HL-60/S4 (cell line): ENCODE results near the gene GRHL1.

Source experiments
- in situ Hi-C: fragments of 300-500 bp; cut with MboI; formaldehyde crosslinking; loops from 2 replicates; pipeline ENCODE4 v1.14.3; 2022; ENCODE audit warnings: low sequenced_read_pairs

GRHL1 gene

GRCh38 chr2:9992427-9993187, 41.1 kb downstream of the GRHL1 start:
- in situ Hi-C loops = no loop called here

GRCh38 chr2:9993488-9994165, 42.1 kb downstream of the GRHL1 start:
- in situ Hi-C loops = no loop called here

DNA sequence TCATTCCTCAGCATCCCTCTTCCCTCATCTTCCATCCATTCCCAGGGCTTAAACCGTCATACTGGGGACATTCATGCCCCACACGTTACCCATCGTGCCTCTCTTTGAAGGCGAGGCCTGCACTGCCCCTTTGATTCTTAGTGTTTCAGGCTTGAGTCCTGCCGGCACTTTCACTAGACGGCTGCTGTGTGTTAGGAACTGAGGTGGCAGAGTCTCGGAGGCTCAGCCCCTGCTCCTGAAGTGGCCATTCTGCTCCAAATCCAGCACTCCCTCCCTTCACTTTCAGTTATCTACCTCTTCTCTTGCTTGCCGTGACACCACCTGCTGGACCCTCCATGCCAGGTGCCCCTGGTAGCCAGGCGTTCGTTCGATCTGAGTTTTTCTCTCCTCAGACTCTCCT, 43.0 kb downstream of the GRHL1 start:
- in situ Hi-C loops = no loop called here

DNA sequence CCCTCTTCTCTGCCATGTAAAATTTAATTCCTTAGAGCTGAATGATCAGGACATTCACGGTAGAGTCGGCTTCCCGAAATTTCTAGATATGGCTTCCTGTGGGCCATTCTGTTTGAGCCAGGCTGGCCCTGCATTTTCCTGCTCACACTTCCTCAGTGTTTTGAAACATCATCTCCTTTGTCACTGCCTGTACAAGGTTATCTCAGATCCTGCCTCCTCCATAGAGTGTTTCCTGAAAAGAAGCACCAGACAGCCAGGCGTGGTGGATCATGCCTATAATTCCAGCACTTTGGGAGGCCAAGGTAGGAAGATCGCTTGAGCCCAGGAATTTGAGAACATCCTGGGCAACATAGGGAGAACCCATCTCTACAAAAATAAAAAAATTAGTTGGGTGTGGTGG, 43.6 kb downstream of the GRHL1 start:
- in situ Hi-C loops = no loop called here

DNA sequence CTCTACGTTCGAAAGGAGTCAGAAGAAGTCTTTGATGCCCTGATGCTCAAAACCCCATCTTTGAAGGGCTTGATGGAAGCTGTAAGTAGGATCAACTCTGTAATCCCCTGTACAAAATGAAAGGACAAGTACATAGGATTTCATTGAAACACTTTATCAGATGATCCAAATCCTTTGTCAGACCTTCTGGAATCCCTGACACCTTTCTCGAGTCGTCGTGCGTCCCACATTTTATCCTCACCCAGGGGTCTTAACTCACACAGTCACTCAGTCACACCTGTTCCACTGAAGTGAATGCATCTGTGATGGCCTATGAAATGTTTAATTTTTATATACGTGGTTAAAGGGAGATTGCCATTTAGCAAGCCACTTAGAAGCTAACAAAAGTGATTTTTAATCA, 44.8 kb downstream of the GRHL1 start:
- in situ Hi-C loops = no loop called here

- in situ Hi-C loops = no loop called here
These were observed 46.4 kb downstream of the GRHL1 start for GRCh38 chr2:9997936-9998335.

GRCh38 chr2:9998916-9999654, 47.6 kb downstream of the GRHL1 start:
- in situ Hi-C loops = no loop called here

DNA sequence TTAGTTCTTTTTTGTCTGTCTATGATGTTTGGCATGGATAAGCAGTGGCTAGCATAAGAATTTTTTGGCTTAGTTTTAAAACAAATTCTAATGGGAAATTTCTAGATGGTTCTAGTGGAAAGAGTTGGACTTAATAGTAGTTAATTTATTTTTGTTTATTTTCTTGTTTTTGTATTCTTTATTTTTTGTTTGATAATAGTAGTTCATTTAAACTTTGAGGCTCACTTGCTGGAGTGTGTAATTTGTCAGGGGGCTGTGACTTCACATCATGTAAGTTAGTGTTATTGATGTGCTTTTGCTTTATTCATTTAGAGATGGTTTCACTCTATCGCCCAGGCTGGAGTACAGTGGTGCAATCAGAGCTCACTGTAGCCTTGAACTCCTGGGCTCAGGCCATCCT, 48.2 kb downstream of the GRHL1 start:
- in situ Hi-C loops = no loop called here

- in situ Hi-C loops = no loop called here
These were observed 49.0 kb downstream of the GRHL1 start for GRCh38 chr2:10000541-10000940.

DNA sequence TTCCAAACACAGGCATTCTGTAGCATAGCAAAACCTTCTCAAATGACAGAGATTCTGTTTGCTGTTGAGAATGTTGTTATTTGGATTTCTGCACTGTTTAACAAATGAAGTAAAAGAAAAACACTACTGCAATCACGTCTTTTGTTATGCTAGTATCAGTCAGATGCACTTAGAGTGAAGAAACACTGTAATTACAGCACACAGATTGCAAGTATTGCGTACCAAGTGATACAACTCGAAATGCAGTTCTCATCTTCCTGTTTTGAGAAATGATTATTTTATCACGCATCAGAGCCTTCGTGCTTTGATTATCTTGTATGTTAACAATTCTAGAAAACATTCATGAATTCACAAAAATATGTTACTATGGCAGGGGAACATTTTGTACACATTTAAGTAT, 50.1 kb downstream of the GRHL1 start:
- in situ Hi-C loops = no loop called here

DNA sequence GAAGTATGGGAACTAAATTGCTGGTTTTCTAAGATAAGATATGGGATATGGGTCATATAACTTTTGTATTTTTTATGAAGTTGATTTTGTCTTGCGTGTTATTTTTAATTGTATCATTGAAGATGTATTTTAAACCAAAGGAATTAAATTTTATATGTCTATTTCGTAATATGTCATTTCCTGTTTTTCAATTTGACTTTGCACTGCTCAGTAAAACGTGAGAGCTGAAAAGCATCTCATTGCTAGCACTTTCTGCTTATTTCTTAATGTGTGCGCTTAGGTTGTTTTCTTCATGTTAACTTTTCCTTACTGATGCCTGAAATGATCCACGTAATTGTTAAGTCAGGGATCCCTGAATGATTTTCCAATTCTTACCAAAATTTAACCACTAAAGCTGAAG, 50.6 kb downstream of the GRHL1 start:
- in situ Hi-C loops = no loop called here

- in situ Hi-C loops = no loop called here
These were observed 51.2 kb downstream of the GRHL1 start for GRCh38 chr2:10002681-10003080.

- in situ Hi-C loops = no loop called here
These were observed 52.0 kb downstream of the GRHL1 start for GRCh38 chr2:10003206-10004125.

- in situ Hi-C loops = no loop called here
These were observed 52.9 kb downstream of the GRHL1 start for GRCh38 chr2:10004401-10004800.

DNA sequence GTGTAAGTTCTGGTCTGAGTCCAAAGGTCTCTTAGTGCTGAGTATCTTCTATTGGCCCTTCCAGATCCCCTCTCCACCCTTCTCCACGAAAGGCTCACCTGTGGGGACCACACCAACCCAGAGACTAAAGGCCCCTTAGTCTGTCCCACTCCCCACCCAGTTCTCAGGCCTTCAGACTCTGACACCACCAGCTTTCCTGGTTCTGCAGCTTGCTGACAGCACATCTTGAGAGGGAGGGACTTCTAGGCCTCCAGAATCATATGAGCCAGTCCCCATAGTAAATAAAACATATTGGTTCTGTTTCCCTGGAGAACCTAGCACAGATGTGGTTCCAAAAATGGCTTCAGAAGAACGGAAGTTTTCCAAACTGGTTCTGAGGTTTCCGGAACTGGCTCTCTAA, 53.3 kb downstream of the GRHL1 start:
- in situ Hi-C loops = no loop called here

DNA sequence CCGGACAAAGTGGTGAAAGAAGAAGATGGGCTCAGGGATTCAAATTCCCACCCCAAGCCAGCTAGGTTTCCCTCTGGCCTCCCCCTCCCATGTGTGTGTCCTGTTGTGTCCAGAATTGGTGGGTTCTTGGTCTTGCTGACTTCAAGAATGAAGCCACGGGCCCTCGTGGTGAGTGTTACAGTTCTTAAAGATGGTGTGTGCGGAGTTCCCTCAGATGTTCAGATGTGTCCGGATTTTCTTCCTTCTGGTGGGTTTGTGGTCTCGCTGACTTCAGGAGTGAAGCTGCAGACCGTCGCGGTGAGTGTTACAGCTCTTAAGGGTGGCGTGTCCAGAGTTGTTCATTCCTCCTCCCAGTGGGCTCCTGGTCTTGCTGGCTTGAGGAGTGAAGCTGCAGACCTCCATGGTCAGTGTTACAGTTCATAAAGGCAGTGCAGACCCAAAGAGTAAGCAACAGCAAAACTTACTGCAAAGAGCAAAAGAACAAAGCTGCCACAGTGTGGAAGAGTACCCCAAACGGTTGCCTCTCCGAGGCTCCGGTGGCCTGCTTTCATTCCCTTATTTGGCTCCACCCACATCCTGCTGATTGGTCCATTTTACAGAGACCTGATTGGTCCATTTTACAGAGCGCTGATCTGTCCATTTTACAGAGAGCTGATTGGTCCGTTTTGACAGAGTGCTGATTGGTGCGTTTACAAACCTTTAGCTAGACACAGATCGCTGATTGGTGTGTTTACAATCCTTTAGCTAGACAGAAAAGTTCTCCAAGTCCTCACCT, 54.2 kb downstream of the GRHL1 start:
- in situ Hi-C loops = no loop called here

GRCh38 chr2:10006236-10007161, 55.0 kb downstream of the GRHL1 start:
- in situ Hi-C loops = no loop called here

DNA sequence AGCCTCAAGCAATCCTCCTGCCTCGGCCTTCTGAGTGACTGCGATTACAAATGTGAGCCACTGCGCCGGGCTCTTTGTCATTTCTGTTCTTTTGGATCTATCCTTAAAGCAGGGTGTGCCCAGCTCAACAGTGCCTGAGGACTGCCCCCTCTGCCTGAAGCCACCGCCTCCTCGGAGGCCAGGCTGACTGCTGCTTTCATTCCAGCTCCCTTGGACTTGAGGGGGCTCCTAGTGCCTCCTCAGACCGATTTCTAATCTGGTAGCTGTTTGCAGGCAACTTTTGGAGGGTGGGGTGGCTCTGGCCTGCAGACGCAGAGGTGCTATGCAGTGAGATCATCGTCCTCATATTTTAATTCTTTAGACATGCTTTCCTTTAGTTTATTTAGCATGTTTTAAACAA, 55.9 kb downstream of the GRHL1 start:
- in situ Hi-C loops = no loop called here
